ENCODE results near the gene CPNE5. TPM values are rescaled to one million over a fixed set of nuclear protein-coding genes. Genes with fewer than 3 reads are reported as not detected.
A peak's percentile ranks its signal among the peaks of the same experiment; 100 is the strongest.

Gene CPNE5
- total and polyA plus RNA-seq, 12 donors, result 0.26 to 3.5 (median 1.1) TPM; not detected in 1

DNA sequence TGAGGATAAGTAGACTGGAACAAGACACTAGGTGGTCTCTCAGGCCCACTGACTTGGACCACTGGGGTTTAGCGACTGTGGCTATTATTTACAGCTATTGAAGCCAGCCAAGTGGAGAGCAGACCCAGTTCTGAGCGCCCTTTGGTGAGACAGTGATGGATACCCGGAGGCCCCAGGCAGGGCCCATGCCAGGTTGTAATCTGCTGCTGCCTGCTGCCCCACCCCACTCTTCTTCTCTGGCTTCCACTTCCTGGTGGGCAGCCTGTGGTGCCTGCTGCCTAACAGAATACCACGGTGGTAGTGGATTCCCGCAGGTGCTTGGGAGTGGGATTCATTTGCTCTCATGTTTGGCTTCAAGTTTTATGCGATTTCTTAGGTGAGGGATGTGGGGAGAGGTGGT, 141.0 kb downstream of the CPNE5 start:
- 82 to 89% (median 84%) methylated on average over 6 of the region's 6 CpGs for WGBS, 4 donors
- Histone ChIP-seq H3K4me1 (replicated peaks in 1 of 2) (no peaks in the 10 kb centered on the region), H3K4me3 (no peak overlapping the region), H3K9me3 (replicated peaks in 1 of 3) (no peaks in the 10 kb centered on the region), H3K27me3 (no peaks in the 10 kb centered on the region), H3K36me3 (replicated peaks in 1 of 2) (no peaks in the 10 kb centered on the region), H3K27ac (no peak overlapping the region)
- intact Hi-C loops (cut with DNase I), result no loop called here
- TF ChIP-seq POLR2A (IDR thresholded peaks at IDR 0.05), result no peak
- TF ChIP-seq CTCF (IDR thresholded peaks at IDR 0.05), result no peak
- DNase-seq, result no peak

- intact Hi-C loops (cut with DNase I), result no loop called here
These were observed 141.8 kb downstream of the CPNE5 start, which contains the start of gene RAB44 for GRCh38 chr6:36697481-36697903. TSS of gene RAB44 (plus strand) at chr6:36697826. CDS start at chr6:36704236, 6,410 bp downstream.

DNA sequence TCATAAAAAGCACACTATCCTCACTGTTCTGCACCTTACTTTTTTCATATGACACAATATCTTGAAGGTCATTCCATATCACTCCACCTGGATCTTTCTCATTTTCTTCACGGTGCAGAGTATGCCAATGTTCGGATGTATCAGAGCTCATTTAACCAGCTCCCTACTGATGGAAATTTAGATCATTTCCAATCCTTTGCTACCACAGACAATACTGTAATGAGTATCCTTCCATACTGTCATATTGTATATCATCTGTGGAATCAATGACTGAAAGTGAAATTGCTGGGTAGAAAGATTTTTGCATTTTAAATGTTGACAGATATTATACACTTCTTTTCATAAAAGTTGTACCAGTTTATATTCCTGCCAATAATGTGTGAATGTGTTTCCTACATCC, 143.8 kb downstream of the CPNE5 start:
- Histone ChIP-seq H3K9me3 (replicated peaks in 1 of 3) (no peaks in the 10 kb centered on the region), H3K4me1 (replicated peaks in 1 of 2) (peaks cover 0 to 7% of the 10 kb centered on the region in 2 donors), H3K27ac (no peak overlapping the region), H3K27me3 (no peaks in the 10 kb centered on the region), H3K36me3 (replicated peaks in 1 of 2) (no peaks in the 10 kb centered on the region), H3K4me3 (no peak overlapping the region)
- TF ChIP-seq POLR2A (IDR thresholded peaks at IDR 0.05), result no peak
- no peak for TF ChIP-seq CTCF (IDR thresholded peaks at IDR 0.05)
- 76 to 84% (median 78%) methylated on average over 2 of the region's 2 CpGs for WGBS, 4 donors
- intact Hi-C loops (cut with DNase I), result no loop called here
- no peak for DNase-seq

More at GRCh38 chr6:36697481-36697903, 141.8 kb downstream of the CPNE5 start, which contains the start of gene RAB44:
- Histone ChIP-seq H3K27ac (no peak within 1 kb of the TSS), H3K36me3 (replicated peaks in 1 of 2) (no peaks in the 10 kb centered on the region), H3K9me3 (replicated peaks in 1 of 3) (no peaks in the 10 kb centered on the region), H3K4me3 (no peak within 1 kb of the TSS), H3K27me3 (no peaks in the 10 kb centered on the region), H3K4me1 (replicated peaks in 1 of 2) (peaks cover 0 to 5% of the 10 kb centered on the region in 2 donors)
- peak in 1 of 7 donors; percentile 6 for DNase-seq
- TF ChIP-seq POLR2A (IDR thresholded peaks at IDR 0.05) (no peak), CTCF (IDR thresholded peaks at IDR 0.05) (no peak)
- WGBS, 4 donors, result 55 to 80% (median 75%) methylated on average over 6 to 7 of the region's 7 CpGs

- no peaks in the 10 kb centered on the region for H3K36me3 ChIP-seq (replicated peaks in 1 of 2)
- intact Hi-C loops (cut with DNase I), result no loop called here
- H3K27ac ChIP-seq, result no peak overlapping the region
- H3K9me3 ChIP-seq (replicated peaks in 1 of 3), result no peaks in the 10 kb centered on the region
- H3K4me3 ChIP-seq, result no peak overlapping the region
- H3K27me3 ChIP-seq, result no peaks in the 10 kb centered on the region
- no peak for DNase-seq
- TF ChIP-seq POLR2A (IDR thresholded peaks at IDR 0.05) (no peak), CTCF (IDR thresholded peaks at IDR 0.05) (no peak)
- H3K4me1 ChIP-seq (replicated peaks in 1 of 2), result peaks cover 0 to 7% of the 10 kb centered on the region in 2 donors
- WGBS, 4 donors, result 82 to 95% (median 88%) methylated on average over 6 of the region's 6 CpGs
These were observed 144.6 kb downstream of the CPNE5 start for GRCh38 chr6:36694616-36695015.

All from adrenal gland (tissue), 12 donors.